Measurements from ENCODE around the gene C11orf16.

DNA sequence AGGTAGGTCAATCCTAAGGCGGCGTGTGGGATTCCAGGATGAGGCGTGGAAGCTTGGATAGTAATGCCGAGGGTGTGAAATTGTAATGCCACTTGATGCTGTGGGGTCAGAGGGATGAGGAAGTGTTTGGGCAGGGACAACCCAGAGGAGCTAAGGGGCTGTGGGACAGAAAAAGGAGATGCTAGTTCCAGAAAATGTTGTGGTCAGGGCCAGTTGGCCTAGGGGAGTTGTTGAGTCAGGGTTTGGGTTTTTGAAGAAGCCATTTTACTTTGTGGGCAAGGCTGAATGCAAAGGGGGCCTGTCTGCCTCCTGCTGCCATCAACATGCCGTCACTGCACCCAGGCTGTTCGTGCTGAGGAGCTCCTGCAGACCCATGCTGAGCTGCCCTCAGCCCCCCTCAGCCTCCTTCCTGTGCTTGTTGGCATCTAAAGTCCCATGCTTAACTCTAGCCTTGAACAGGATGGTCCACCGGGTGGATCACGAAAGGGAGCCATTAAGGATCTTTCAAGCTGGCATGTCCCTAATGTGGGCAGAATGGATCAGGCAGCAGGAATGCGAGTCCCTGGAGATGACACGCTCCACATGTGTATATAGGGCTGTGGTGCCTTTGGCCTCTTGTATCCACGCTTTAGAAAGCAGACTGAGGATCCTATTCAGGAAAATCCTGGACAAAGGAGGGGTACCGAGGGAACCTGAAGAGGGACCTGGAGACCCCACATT lies 2.1 kb downstream of the C11orf16 start:
- TF ChIP-seq, protein P1, sequence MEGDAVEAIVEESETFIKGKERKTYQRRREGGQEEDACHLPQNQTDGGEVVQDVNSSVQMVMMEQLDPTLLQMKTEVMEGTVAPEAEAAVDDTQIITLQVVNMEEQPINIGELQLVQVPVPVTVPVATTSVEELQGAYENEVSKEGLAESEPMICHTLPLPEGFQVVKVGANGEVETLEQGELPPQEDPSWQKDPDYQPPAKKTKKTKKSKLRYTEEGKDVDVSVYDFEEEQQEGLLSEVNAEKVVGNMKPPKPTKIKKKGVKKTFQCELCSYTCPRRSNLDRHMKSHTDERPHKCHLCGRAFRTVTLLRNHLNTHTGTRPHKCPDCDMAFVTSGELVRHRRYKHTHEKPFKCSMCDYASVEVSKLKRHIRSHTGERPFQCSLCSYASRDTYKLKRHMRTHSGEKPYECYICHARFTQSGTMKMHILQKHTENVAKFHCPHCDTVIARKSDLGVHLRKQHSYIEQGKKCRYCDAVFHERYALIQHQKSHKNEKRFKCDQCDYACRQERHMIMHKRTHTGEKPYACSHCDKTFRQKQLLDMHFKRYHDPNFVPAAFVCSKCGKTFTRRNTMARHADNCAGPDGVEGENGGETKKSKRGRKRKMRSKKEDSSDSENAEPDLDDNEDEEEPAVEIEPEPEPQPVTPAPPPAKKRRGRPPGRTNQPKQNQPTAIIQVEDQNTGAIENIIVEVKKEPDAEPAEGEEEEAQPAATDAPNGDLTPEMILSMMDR (IDR thresholded peaks at IDR 0.05), result no peak
- TF ChIP-seq EP300 (IDR thresholded peaks at IDR 0.05) (no peak), POLR2AphosphoS5 (IDR thresholded peaks at IDR 0.05) (no peak)
